GM21528 (cell line): ENCODE data around the gene TCF23.
"Not testable (repeated sequence)": the region's sequence is repeated elsewhere in the genome, so short reads cannot be mapped to it uniquely, and the experiment has no call there.

Experiments used
- ATAC-seq: cut with Tn5 transposase; IDR thresholded peaks from one replicate; pipeline ENCODE4 v1.9.1; 2021; ENCODE audit warnings: mild to moderate bottlenecking, moderate library complexity; ENCODE audit not compliant: unreplicated experiment, low FRiP score

The TCF23 gene

DNA sequence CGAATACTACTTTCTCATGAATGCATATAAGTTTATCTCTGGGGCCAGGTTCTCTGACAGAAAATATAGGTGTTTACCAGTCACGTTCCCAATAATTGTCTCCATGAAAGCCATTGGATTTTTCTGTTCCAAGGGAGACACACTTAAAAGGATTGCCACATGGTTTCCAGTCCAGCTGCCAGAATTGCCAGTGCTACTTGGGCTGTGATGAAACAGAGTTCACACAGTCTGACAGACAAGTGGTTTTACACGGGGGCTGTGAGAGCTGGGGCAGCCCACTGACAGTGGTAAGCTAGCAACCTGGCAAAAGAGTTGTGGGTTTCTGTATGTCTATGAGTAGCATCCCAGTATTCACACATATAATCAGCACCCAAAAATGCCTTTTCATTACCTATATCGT, 35.3 kb downstream of the TCF23 start:
- no peak for ATAC-seq

DNA sequence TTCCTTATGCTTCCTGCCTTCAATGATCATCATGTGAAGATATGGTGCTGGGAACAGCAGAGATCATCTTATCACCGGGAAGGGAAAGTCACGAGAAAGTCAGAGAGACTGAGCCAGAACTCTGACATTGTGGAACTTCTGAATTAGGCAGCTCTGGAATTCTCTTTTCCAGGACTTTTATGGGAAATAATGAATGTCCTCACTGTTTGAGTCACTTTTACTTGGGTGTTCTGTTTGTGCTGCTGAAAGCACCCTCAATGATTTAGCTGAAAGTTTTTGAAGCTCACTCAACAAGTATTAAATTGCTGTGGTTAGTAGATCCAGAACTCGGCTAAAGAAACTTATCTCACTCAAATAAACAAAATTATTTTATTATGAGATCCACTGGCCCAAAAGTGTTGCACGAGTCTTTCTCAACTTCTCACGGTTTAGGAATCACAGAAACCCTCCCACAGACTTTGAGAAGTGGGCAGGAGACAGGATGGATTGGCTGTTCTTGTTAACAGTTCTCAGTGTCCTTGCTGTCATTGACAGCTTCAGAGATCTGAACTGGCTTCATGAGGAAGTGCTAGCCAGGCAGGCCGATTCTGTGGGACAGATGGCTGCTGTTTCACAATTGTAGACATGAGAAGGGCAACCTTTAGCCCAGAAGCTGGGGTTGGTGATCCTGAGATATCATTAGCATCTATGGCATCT, 36.7 kb downstream of the TCF23 start:
- no peak for ATAC-seq

DNA sequence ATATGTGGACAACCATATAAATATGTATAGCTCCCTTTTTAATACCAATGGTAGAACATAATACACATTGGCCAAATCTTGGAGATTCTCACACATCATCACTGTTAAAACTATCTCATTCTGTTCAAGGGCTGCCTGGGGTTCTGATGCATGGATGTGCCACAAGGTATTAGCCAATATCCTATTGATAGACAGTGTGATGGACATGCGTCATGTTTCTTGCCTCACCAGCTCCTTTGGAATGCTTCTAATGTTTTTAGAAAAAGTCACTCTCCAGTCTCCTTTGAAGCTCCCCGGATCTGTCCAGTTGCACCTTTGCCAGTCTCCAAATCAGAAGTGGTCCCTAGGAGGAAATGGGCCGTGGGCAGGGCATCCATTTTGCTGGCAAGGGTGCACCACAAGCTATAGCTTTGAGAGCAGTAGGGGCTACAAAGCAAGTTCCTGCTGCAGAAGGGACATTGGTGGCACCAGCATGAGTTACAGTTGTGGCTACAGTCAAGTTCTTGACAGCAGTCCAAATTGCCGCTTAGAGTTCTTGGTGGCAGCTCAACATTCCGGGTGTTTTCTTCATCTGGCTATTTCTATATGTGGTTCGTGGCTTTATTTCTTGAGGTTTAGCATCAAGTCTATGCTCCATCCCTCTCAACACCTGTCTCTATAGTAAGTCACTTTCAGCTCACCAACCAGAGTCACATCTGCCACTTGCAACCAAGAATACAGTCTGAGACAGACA, 38.0 kb downstream of the TCF23 start:
- no peak for ATAC-seq

DNA sequence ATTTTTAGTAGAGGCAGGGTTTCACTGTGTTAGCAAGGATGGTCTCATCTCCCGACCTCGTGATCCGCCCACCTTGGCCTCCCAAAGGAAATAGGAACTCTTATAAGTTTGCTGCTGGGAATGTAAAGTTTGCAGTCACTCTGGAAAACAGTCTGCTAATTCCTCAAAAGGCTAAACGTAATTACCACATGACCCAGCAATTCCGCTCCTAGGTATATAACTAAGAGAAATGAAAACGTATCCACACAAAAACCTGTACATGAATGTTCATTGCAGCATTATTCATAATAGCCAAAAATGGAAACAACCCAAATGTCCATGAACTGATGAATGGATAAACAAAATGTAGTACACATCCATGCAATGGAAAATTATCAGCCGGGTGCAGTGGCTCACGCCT, 41.2 kb downstream of the TCF23 start:
- ATAC-seq, result no peak

DNA sequence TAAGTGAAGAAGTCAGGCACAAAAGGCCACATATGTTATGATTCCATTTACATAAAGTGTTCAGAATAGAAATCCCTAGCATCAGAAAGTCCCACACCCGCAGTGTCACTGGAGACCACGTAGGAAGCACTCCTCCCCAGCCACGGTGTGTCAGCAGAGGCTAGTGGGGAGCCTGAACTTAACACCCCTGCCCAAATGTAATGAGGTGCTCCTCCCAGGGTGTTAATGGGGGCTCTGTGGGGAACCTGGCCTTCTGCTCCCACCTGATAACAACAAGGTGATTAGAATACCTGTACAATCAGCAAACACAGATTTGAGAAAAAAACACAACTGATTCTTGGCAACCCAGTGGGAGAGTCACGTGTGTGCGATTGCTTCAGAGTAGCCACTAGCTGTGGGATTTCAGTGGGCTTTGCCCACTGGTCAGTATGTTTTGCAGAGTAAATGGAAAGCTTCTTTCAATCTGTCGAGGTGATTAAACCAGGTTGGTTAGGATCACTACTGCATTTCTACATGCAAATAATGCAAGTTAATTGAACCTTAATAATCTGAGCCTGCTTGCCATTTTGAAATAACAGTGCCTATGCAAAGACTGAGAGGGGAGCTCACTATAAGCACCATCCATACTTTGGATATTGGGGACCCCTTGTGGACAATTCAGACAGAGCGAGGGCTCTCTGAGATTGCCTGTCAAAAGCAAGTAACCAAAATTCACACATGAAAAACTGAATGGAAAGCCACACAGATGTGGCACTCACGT, 42.4 kb downstream of the TCF23 start:
- ATAC-seq, result no peak

DNA sequence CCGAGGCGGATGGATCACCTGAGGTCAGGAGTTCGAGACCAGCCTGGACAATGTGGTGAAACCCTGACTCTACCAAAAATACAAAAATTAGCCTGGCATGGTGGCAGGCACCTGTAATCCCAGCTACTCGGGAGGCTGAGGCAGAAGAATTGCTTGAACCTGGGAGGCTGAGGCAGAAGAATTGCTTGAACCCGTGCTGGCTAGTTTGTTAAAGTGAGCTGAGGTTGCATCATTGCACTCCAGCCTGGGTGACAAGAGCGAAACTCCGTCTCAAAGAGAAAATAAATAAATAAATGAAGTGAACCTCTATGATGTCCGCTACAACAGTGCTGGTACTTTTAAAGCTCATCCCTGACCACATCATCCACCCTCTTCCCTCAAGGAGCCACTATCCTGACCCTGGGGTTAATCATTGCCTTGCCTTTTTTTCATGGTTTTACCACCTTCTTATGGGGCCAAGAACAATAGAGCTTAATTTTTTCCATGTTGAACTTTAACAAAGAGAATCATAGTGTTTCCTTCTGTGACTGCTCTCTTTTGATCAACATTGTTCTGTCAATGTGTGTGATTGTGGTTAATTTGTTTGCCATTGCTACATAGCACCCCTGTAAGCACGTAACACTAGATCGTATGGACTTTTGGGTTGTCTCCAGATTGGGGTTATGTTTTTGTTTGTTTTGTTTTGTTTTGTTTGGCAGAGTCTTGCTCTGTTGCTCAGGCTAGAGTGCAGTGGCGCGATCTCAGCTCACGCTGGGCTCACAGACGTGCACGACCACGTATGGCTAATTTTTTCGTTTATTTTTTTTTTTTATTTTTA, 45.9 kb downstream of the TCF23 start:
- no peak for ATAC-seq

DNA sequence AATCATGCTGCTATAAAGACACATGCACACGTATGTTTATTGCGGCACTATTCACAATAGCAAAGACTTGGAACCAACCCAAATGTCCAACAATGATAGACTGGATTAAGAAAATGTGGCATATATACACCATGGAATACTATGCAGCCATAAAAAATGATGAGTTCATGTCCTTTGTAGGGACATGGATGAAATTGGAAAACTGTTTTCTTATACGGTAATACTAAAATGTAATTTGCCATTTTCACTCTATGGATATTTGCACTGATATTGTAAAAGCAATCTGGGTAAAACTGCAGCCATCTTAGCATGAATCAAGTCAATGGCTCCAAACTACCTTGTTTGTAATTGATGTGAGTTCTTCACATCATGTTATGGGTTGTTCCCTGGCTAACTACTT, 47.0 kb downstream of the TCF23 start:
- not testable (repeated sequence) for ATAC-seq

DNA sequence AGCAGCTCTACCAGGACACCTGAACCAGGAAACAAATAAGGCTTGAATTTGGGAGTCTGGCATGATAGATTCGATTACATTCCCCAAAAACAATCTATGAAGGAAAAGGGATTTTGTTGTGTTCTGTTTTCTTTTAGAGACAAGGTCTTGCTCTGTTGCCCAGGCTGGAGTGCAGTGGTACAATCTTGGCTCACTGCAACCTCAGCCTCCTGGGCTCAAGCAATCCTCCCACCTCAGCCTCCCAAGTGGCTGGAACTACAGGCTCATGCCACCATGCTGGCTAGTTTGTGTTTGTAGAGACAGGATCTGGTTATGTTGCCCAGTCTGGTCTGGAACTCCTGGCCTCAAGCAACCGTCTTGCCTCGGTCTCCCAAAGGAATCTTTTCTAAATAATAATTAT, 49.3 kb downstream of the TCF23 start:
- ATAC-seq, result not testable (repeated sequence)

DNA sequence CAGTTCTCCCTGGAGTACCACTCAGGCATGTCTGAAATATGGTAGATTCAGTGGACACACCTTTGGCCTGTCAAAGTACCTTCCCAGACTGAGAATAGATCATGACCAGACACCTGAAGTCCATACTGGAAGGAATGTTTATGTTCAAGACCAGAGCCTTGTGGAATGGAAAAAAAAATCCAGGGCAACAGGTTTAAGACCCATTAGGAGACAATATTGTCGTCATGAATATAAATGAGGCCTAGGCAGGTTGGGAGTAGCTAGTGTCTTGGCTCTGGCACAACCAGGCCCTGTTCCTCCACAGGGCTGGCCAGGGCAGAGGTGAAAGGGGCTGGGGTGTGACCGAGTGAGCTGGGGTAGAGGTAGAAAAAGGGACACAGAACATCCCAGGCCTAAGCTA, 49.8 kb downstream of the TCF23 start:
- ATAC-seq, result no peak

DNA sequence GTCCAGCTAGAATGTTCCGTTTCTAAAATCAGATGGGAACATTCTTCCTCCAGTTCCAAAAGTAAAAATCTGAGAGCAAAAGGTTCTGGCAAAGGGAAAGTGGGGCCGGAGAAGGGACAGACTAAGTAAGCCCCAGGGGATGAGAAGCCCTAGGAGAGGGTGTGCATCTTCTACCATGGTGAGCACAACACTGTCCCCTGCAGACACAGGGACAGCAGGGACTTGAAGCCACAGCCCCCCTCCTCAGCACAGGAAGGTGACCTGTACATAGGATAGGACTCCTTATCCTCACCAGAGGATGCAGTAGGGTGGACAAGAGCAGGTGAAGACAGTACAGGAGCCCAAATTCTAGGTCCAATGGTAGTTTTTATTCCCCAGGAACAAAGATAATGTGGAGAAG, 50.4 kb downstream of the TCF23 start:
- no peak for ATAC-seq

DNA sequence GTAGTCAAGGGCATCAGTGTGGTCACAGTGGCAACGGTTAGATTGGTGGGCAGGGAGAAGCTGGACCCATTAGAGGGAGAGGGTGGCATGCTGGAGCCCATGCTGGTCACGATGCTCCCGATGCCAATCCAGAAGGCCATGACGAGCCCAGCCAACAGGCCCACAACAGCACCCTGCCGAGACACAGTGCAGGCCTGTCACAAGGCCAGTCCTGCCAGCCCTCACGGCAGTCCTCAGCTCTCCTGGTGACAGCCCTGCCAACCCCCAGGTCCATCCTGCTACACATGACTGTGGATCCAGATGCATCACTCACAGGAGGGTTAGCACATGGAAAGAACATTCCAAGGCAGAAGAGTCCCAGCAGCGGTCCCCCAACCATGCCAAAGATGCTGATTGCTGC, 52.9 kb downstream of the TCF23 start:
- ATAC-seq, result no peak

DNA sequence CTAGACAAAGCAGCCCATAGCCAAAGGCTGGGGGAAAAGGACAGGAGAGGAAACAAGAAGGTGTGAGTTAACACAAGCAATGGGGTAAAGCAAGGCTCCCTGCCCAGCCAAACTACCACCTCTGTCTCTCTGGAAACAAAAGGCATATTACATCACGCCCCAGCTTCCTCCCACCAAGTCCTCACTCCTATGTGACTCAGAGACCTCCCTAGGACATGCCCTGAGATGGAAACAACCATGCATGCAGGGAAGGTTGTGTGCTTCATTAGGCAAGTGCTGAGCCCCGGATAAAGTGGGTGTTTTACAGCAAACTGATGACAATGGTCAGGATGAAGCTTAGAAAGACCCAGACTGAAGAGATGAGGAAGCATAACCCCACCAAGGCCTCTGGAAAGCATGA, 54.0 kb downstream of the TCF23 start:
- no peak for ATAC-seq

DNA sequence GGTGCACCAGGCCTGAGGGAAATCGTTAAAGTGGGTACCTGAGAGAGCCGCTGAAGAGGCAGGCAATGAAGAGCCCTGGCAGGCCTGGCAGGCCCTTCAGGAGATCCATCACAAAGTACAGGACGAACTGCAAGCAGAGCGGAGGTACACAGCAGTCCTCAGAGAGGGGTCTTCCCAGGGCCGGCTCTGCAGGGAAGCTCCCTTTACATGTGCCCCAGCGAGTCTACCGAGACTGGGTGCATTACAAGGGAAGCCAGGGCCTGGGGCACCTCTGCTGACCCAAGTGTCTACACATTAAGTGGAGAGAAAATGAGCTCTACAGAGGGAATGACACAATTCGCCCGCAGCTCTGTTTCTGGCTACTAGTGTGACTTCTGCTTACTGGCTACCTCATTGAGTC, 54.9 kb downstream of the TCF23 start:
- no peak for ATAC-seq

DNA sequence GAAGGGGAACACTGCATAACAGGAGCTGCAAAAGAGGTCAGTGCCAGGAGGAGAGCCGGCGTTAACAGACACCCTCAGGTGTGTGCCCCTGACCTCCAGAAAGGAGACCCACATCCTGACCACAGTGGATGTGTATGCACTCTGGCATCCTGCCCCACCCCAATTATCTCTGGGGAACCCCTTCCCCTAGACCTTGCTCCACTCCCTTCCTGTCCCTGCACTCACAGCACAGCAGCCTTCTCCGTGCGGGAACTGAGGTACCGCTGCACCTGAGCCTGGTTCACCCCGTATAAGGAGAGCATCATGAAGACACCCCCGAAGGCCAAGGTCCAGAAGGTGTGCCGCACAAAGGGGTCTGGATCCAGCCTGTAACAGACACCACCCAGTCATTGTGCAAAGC, 55.8 kb downstream of the TCF23 start:
- no peak for ATAC-seq

DNA sequence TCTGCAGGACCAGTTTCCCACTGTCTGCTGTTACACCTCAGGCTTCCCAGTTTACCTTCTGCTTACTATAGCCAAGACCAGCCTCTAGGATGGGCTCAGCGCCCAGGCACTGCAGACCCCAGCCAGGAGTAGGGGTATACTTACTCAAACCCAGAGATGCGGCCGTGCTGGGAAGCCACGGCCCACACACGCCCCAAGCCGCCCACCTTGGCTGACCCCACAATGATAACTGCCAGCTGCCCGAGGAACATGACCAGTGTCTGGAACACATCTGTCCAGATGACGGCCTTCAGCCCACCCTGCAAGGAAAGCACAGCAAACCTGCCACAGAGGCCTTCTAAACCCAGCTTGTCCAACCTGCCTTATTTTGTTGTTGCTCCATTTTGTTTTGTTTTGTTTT, 56.4 kb downstream of the TCF23 start:
- no peak for ATAC-seq

DNA sequence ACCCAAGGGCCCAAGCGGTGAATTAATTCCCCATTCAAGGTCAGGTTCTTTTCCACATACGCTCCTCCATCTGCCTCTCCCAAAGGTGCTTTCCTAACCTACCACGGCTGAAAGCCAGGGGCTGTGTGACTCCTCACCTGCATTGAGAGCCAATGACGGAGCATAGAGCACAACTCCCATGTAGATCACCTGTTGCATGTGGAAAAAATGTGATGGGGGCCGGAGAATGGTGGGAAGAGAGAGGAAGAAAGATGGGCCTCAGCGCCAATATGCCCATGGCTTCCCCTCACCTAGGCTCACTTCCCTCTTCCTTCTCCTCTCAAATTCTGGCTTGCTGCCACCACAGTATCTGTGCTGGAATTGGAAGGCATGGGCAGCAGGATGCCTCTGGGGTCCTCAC, 57.5 kb downstream of the TCF23 start:
- ATAC-seq, result no peak
